DMS153 (cell line): Measurements from ENCODE around the gene PDE4B.
A peak's percentile ranks its signal among the peaks of the same experiment; 100 is the strongest.

ENCODE experiments used
- DNase-seq: peaks from one replicate; lab custom pipeline; 2025; lab: John Stamatoyannopoulos, UW

The PDE4B gene

DNA sequence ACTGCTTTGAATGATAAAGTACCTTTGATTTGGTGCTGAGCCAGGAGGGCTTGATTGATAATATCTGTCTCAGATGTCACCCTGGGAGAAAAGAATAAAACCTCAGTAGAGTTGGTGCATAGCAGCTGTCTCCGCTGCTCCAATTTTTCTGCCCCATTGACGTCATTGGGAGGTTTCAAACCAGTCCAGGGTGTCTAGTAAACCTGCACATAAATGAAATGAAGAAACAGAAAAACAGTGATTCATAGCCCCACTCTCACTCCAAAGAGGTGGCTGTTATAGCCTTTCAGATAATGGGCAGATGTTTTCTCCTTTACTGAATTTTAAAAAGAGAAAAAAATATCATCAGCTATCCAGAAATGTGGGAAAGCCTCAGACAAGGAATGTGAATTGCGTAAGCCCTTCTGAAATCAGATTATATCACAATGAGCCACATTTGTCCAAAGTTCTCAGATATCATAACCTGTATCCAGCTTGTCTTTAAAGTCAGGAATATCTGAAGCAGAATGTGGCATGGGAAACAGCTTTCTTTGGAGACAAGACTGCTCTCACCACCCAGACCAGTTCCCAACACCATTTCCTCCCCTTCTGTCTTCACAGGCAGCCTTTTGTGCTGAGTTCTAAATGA, 390.0 kb downstream of the PDE4B start:
- DNase-seq = no peak

DNA sequence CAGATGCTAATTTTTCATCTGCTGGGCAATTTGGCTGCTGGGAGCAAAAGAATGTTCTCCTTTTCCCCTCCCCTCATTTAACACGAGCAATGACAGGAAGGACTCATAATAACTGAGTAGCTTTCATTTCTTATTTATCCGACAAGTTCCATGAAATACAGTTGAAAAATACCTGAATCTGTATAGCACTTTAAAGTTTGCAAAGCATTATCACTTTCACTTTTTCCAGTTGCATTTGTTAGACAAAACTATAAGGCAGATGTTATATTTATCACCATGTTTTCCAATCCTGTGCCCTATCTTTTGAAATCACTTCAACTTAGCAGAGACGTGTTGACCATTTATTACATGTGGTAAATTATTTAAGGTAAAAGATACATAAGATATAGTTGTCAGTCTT, 390.7 kb downstream of the PDE4B start:
- DNase-seq = no peak

DNA sequence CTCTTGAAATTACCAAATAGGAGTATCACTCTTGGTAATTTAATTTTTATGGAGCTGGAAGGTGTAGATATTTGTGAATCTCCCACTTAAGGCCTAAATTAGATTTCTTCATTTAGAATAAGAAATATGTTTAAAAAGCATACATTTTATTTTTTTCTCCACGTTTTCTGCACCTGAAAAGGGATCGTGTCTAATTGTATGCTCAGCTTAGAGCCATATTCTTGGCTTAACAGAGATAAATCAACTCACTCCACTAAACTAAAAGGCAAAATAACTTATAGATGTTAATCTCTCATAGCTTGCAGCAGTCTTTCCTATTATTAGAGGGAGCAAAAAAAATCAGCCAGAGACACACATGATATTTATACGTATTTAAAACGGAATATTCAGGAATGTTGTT, 404.4 kb downstream of the PDE4B start:
- DNase-seq = no peak

DNA sequence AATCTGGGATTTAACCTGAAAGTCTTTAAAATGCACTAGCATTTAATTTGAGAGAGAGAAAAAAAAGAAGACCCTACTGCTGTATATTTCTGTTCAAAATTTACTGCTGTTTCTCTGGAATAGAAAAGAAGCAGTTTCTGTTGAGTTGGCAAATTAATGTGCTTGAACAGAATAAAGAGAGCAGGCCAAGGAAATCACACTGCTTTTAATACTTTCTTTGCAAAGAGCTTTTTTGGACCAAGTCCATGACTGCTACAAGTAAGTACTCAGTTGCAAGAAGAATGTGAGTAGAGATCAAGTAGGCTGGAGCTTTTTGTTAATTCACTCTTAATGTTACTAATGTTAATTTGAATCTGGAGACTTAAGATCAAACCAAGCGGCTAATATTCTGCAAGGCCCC, 405.1 kb downstream of the PDE4B start:
- DNase-seq = no peak

DNA sequence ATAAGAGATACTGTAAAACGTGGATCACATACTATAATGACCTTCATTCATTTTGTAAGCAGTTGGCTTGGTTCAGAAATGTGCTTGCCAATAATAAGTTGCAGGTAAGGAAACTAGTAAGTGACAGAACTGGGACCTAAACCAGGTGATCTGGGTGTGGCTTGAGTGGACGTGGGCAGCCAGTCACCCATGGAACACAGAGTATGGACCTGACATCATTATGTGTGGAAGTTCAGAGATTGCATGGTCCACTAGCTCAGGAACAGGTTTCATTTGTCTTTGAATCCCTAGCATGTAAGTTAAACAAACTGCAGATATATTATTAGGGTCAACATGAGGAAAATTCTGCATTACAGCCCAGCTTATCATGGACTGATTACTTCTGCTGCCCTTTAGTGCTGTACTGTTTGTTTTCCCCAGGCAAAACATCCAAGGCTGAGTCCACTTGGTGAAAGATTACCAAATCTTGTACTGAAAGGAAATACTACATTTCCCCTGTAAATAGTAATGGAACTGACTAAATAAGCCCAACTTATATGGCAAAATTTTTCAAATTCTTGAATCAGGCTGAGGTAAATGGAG, 414.0 kb downstream of the PDE4B start:
- DNase-seq = no peak

DNA sequence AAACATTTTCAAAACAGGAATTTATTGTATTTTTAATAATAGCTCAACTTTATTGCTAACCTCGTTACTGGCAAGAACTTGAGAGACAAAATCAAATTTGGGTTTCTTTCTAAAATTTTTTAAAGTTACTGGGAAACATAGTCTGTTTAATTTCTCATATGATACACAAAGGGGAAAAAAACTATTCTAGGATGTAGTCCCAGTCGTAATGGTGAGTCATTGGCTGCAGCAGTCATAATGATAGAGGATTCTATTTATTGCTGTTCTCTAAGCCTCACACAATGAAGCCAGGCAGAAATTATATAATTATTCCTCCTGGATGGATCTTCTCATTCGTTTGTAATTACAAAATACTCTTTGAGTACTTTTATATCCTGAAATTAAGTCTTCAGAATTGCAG, 414.8 kb downstream of the PDE4B start:
- DNase-seq = no peak

DNA sequence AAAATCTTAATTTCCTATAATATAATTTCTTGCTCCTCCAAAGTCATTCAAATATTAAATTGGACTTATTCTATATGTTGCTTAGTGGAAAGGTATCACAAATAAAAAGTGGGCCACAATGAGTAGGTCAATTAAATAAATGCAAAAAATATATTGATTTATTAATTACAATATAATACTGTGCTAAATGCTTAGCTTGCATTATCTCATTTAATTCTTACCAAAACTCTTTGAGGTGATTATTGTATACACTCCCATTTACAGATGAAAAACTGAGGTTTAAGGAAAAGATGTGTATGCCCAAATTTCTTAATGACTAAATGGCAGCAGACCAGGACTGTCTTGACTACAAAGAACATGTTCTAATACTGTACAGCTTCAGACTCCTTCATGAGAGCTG, 415.9 kb downstream of the PDE4B start:
- no peak for DNase-seq

DNA sequence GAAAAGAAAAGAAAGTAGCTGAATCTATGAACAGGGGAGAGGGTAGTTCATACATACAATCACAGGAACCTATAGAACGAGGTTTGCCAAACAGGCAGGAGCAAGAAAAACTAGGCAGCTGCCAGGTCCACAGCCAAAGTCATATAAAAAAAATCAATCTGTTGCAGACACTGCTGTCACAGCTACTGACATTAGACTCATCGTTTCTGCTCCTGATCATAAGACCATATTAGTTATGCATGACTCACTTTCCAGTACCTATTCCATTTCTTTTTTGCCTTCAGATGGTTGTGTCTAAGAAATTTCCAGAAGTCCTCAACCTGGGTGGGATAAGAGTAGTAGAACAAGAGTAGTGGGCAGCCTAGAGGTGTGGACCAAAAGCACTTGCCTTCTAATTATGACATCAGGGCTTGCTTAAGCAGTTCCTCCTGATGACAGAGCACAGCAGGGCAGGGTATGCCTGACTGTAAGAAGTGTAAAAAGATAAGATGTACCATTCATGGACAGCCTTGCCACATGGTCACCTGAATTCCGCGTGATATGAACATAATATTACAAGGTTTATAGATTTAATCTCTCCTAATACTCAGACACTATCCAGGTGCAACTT, 418.0 kb downstream of the PDE4B start:
- DNase-seq = no peak

DNA sequence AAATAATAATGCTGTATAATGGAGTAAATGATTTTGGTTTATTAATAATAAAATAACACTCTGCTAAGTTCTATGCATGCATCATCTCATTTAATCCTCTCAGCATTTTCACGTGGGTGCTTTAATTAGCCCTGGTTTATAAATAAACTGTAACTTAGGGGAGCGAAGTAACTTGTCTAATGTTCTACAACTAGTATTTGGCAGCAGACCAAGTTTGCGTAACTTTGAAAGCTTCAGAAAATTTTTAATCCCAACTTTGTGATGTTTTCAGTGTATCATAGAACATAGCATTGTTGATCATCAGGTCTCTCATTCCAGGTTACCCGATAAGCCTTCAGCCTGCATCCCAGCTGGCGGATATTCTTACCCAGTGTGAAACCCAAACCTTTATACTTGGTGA, 418.8 kb downstream of the PDE4B start:
- DNase-seq = no peak

DNA sequence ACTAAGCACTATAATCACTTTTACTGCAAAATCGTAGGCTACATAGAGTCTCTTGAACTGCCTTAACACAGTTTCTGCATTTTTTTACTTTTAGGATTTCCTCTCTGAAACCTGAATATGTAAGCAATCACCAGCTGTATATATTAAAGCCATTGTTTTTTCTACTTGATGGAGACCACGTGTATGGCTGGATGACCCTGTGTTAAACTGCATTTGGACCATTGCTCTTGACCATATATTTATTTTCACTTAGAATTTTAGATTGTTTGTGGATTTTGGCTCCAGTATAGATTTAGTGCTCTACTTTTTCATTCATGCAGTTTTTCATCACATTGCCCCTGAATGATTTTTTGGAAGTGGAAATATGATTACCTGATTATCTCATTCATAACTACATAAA, 420.8 kb downstream of the PDE4B start:
- DNase-seq = no peak

DNA sequence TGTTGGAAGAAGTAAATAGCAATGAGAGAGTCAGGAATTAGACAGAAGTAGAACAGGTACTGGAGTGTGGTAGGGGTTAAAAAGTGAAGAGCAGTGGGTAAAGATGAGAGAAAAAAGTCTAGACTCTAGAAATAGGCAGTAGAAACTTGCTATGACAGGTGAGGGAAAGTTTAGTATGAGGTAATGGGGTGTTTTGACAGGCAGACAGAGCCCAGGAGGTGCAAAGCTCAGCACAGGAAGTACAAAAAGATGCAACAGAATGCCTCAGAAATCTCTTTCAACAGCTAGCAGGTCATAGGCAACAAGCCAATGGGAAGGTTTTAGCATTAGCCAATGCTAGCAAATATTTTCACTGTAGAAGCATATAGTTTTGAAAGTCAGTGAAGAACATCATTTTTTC, 422.2 kb downstream of the PDE4B start:
- no peak for DNase-seq

DNA sequence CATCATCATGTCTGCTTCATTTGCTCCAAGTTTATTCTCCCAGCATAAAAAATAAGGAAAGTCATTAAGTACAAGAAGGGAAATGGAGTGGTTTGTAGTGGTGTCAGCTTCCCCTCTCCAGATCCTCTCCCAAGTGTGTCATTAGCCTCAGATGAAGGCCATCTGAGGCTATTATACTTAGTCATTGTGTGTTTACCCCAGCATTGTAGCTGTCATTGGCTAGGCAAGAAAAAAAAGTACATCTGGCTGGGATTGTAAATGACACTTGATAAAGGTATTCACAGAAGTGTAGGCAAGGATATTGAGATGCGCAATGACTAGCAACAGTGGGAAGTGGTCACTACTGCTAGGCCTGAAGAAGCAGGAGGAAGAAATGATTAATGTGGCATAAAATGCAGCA, 424.3 kb downstream of the PDE4B start:
- DNase-seq = peak; percentile 26

DNA sequence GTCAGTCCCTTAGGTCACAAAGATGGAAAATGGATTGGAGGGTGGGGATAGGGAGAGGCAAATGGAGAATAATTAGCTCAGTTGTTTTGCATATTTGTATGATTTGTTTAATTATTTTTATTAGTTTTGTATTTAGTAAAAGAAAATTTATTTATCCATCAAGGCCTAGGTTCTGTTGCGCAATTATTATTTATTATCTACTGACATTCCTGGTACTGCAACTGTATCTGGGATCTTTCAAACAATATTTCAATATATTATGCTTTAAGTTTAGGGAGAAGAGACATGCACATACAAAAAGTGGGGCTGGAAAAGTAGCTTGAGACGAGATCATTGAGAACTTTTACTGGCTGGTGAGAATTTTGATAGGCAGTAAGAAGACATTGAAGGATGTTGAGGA, 424.9 kb downstream of the PDE4B start:
- DNase-seq = no peak

DNA sequence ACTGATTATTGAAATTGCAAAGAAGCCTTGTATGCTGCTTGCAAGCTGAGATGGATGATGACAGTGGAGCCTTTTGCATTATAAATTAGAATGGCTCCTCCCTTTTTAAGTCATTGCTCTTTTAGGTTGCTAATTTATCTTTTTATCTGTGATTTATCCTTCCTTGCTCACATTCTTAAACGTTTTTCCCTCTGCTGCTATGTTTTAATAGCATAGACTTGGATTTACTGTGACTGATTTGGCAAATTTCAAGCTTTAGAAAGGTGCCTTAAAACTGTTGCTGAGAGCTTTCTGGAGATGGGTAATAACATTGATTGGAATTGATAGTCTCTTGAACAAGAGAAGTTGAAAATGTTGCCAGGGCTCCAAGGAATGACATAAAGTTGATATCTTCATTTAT, 427.8 kb downstream of the PDE4B start:
- no peak for DNase-seq

DNA sequence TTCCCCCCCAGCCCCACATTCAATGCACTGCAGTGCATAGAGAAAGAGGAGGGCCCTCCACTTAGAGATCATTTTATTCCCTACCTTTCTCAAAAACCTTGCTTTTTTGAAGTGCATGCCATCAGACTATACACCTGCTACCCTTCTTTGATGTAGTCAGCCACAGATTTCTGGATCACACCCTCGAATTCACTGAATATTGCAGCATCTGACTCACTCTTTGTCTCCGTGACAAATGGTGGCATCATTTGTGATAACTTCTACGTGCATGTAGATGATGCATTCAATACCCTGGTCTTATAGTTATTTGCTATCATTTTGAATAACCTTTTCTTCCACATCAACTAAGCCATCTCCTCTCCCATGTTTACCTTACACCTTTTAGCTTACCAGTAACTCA, 431.0 kb downstream of the PDE4B start:
- no peak for DNase-seq

DNA sequence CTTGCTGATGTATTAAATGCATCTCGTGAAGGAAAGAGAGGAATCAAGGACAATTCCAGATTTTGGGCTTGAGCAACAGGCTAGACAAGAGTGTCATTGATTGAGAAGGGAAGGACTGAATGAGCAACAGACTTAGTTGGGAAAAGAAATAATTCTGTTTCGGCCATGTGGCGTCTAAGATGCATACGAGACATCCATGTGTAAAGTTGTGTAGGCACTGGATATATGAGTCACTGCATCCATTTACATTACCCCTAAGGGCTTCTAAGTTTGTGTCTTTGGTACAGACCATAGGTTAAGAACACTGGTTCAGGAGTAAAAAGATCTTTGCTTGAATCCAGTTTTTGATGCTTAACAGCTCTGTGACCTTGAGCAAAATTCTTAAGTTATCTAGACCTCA, 434.3 kb downstream of the PDE4B start:
- DNase-seq = no peak

DNA sequence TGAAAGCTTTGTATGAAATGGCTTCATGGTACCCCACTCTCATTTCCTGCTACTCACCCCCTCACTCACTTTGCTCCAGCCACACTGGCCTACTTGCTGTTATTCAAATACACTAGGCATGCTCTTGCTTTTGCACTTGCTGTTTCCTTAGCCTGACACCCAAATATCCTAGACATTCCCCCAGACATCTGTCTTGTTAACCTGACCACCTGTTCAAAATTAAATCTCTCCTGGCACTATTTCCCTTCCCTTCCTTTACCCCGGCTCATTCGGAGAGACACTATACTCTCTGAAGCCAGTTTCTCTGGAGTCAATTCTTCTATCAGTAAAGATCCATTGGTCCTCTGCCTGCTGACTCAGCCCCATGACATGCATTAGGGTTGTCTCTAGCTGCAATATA, 435.3 kb downstream of the PDE4B start:
- no peak for DNase-seq

DNA sequence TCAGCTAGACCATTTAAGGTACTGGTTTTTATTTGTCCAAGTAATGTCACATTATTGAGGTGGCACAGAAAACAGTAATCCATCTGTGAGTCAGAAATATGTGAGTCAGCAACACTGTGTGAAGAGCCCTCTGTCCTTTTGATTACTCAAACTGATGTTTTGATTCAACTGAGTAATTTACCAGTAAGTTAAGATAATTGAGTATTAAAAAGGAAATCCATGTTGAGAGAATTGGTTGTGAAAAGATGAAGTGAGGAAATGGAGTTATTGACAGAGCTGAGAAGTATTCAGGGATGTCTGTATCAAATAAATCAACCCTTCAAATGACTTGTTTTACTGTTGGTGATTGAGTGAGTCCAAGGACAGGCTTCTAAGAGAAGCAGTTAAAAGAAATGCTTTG, 438.5 kb downstream of the PDE4B start:
- DNase-seq = peak; percentile 80

DNA sequence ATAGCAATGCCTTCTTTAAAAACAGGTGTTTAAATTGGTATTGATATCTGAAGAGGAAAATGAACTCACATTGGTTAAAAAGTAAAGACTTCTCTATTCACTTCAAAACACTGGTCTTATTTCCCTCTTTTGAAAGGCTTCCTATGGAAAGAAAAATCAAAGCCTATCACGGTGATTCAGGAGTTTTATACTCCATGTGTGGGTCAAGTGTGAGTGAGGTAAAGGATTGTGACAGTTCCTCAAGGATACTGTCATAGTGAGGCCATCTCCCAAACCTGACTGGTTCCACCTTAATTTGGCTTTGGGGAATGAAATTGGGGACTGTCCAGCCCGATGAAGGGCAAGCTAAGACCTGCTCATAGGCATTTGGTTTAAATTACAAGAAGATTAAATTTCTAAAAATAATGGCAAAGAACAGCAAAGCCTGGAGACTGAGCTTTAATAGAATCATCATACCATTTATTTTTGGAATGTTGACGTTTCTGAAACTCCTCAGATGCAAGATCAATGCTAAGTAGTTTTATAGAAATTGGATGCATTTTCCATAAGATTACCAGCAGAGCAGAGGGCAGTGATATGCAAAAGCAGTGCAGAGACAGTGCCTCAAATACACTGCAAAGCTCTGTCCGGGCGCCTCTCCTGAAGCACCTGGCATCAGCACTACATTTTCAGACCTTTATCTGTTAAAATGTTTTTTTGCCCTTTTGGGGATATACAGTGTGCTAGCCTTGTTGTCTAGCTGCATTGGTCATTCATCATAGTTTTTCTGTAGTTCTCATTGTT, 439.2 kb downstream of the PDE4B start:
- no peak for DNase-seq

DNA sequence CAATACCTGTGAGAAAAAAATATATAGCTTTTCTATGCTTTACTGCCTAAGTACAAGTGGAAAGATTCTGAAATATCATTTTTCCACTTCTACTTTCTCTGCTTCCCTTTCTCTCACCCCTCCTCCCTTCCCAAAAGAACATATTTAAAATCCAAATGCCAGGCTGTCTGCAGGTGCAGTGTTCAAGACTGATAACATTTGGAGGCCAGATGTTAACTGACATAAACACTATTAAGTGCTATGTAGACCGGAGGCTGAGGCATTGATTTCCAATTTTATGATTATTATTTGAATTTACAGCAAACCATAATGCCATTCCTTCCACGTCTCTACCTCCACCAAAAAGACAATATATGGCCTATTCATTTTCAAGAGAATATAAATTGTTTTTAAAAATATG, 444.3 kb downstream of the PDE4B start:
- no peak for DNase-seq

DNA sequence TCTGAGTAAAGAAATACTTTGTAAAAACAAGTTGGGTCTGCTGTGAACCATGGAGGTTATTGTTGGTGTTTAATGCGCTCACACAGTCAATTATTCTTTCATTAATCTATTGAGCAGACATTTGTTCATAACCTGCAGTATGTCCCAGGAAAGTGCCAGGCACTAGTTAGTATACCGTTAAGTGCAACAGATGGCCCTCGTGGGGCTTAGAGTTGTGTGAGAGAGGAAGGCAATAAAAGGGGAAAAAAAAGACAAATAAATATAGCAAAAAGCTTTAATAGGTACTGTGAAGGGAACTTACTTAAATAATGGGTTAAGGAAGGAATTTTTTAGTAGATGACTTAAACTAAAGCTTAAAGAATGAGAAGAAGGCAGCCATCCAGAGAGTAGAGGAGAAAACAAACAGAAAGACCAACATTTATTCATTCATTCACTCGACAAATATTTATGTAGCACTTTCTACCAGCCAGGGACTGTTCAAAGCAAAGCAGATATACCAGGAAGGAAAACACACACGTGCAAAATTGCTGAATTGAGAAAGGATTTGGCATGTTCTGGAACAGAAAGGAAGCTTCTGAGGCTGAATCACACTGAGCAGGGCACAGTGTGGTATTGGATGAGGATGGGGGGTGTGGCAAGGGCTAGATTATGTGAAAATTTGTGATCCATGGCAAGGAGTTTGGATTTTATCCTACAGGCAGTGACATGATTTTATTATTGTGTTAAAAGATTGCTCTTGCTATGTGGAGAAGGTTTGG, 445.2 kb downstream of the PDE4B start:
- peak; percentile 7 for DNase-seq

DNA sequence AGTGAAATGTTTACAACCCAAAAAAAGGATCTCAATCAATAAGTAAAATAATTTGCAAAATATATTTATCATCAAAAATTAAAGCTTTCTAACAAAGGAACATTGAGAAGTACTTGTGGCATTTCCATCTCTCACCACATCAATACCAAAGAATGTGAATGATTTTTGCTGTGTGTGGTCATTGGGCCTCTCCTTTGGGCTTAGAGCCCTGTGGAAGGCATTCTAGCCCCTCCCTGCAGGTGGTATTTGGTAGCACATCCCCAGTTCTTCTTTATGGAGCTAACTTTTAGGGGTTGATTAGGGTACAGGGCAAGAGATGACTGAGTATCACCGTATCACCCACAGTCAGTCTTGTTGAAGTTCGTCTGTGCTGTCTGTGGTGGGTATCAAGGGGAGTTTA, 447.1 kb downstream of the PDE4B start:
- DNase-seq = no peak
